HG02870 (cell line): Measurements from ENCODE around the gene LRP1-AS.

ENCODE experiments used
- ATAC-seq: cut with Tn5 transposase; IDR thresholded peaks from one replicate; pipeline ENCODE4 v1.9.1; 2021; ENCODE audit warnings: mild to moderate bottlenecking, moderate library complexity; ENCODE audit not compliant: unreplicated experiment

The LRP1-AS gene

DNA sequence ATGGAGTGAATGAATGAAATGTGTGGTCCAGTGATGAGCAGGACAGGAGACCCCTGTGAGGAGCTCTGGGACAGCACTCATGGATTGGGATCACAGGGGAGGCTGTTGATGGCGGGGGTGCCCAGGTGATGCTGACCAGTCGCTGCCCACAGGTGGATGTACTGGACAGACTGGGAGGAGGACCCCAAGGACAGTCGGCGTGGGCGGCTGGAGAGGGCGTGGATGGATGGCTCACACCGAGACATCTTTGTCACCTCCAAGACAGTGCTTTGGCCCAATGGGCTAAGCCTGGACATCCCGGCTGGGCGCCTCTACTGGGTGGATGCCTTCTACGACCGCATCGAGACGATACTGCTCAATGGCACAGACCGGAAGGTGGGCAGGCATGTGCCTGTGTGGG is 13.3 kb upstream of the LRP1-AS start:
- no peak for ATAC-seq

DNA sequence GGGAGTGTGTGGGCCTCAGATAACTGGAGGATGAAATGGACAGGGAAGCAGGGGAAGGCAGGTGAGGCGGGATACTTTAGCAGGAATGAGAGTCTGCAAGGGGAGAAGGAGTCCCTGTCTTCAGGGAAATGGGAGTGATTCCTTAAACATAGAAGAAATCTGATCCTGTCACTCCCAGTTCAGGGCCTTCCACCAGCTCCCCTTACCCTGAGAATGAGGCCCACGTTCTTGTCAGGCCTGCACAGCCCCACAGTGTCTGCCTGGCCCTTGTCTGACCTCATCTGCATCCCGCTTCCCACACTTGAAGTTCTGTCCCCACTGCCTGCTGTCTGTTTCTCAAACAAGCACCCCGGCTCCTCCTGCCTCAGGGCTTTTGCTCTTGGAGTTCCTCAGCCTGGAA is 12.6 kb upstream of the LRP1-AS start:
- no peak for ATAC-seq

DNA sequence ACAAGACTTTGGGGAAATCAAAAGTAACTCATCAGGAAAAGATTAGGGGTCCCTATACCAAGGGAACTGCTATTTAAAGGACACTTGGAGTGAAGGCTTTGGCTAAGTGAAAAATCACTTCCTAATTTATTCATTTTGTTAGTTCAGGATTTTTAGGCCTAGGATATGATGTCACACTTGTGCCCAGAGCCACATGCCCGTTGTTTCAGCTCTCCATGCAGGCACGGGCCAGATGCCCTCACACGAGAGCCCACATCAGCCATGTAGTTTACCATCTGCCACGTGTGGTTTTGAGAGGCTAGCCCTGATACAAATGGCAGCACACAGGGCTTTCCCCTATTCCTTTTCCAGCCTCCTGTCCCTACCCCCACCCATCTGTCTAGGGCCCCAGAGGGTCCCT is 11.9 kb upstream of the LRP1-AS start:
- ATAC-seq, result no peak

DNA sequence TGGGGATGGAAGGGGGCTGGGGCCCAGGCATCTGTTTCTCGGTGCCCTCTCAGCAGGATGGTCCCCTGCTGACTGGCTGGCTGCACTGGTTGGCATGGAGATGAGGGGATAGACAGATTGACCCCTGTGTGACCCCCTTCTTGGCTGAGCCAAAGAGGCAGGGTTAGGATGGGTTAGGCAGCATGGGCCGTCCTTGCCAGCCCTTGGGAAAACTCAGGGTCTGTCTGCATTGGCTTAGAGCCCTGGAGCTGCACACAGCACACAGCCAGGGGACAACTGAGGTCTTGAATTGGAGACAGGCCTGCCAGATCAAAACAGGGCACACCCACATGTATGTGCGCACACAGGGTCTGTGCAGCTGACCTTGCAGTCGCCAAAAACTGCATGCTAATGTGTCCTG is 11.2 kb upstream of the LRP1-AS start:
- ATAC-seq, result no peak

DNA sequence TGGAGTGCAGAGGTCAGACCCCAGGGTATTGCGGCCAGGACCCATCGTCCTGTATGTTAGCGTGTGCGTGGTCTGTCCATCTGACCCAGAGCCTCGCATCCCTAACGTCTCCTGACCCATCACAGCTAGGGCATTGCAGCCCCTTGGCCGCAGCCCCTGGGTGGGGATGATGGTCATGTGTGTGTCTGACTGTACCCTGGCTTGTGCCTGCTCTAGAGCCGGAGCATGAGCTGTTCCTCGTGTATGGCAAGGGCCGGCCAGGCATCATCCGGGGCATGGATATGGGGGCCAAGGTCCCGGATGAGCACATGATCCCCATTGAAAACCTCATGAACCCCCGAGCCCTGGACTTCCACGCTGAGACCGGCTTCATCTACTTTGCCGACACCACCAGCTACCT is 10.8 kb upstream of the LRP1-AS start:
- no peak for ATAC-seq

DNA sequence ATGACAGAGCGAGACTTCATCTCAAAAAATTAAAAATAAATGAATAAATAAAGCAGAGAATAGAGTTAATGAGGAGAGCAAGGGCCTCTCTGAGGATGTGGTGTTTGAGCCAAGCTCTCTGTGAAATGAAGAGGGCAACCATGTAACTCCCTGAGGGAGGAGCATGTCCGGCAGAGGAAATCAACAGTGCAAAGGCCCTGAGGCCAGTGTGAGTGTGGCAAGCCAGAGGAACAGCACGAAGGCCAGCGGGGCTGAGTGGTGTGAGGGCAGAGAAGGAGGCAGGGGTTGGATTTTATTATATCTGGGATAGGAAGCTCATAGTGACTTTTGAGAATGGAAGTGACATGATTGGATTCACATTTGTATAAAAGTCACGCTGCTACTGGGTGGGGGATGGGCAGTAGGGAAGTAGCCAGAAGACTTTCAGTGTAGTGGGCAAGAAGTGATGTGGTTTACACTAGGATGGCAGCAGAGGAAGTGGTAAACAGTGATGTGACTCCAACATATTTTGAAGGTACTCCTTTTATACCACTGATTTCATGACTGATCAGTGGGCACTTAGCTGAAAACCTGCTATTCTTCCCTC is 10.3 kb upstream of the LRP1-AS start:
- no peak for ATAC-seq

DNA sequence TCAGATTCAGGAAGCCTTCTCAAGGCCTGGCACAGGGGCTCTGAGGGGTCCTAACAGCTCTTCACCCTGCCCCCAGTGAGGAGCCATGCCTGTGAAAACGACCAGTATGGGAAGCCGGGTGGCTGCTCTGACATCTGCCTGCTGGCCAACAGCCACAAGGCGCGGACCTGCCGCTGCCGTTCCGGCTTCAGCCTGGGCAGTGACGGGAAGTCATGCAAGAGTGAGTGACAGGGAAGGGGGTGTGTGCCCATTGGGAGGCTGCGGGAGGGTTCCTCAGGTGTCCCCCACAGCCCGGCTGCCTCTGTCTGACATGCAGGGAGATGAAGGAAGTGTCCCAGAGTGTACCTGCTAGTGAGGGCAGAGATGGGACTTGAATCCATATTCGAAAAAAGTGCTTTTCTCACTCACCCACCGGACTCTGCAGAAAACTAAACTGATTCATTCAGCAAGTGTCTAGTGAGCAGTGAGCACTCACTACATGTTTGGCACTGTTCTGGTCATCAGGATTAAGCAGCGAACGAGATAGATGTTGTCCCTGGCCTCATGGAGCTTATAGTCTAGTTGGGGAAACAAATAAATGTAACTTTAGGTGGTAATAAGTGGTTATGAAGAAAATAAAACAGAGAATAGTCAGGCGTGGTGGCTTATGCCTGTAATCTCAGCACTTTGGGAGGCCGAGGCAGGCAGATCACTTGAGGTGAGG is 9.4 kb upstream of the LRP1-AS start:
- ATAC-seq, result no peak

DNA sequence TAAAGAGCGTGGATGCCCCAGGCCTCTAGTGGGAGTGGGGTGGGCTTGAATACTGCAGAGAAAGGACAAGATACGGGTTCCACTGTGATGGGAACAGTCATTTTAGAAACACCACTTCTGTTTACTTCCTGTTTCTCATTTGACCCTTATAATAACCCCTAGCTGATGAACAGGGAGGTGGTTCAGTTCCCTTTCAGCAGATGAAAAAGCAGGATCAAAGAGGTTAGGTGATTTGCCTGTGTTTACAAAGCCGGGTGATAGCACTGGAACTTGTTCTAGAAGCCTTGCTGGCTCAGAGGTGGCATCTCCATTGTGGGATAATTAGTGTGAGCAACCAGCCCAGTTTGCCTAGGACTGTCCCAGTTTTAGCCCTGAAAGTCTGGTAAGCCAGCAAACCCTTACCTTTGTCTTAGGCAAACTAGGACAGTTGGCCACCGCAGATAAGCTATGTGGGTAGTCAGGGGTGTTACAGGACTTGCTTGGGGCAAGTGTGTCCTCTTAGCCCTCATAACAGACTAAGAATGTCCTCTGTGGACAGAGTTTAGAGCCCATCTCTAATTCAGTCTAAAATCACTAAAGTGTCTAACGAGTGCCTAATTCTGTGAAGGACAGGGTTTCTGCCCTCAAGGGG is 7.5 kb upstream of the LRP1-AS start:
- no peak for ATAC-seq

DNA sequence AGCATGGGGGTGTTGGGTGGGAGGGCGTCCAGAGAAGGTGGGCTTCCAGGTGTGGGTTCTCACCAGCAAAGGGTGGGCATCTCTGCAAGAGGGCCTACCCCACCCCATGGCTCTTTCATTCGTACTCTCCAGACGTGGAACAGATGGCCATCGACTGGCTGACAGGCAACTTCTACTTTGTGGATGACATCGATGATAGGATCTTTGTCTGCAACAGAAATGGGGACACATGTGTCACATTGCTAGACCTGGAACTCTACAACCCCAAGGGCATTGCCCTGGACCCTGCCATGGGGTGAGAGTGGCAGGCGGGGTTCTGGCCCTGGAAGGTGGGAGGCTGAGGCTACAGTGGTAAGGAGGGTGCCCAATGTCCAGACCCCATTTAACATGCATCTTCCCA is 6.7 kb upstream of the LRP1-AS start:
- ATAC-seq, result no peak

DNA sequence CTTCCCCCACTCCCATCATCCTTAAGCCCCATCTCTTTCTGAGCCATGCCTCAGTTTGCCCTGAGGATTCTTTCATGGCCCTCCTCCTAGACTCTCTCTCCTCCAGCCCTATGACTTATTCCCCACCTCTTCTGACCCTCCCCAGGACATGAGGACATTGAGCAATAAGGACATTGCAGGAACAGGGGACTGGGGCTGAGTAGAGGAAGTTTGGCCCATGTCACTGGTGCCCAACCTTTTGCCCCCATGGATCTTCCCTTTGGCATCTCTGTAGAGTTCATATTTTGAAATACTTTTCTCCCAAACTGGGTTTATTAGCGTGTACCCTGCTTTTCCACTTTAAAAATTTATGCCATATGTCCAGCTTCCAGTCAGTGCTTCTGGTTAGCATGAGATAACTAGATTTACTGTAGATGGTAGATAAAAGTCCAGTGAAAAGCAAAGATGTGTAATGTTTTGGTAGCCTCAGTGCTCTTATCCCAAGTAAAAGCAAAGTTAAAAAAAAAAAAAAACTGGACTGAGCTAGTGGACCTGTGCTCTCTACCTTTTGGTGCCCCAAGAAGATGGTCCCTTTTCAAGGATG is 6.1 kb upstream of the LRP1-AS start:
- no peak for ATAC-seq

DNA sequence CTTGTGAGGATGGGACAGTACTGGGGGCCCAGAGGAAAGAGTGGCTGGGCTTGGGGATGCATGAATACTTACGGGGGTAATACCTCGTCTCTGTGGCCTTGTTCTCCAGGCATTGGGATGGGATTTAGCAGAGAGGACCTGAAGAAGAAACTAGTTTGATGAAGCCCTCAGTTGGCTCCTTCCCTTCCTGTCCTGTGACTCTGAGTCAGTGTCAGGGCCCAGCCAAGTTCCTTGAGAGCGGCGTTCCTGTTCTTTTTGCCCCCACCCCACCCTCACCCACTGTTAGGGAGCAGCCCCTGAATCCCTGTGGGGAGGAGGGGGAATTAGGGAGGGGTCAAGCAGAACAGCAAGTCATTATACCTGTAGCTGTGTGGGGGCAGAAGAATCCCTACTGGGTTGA is 5.2 kb upstream of the LRP1-AS start:
- no peak for ATAC-seq

DNA sequence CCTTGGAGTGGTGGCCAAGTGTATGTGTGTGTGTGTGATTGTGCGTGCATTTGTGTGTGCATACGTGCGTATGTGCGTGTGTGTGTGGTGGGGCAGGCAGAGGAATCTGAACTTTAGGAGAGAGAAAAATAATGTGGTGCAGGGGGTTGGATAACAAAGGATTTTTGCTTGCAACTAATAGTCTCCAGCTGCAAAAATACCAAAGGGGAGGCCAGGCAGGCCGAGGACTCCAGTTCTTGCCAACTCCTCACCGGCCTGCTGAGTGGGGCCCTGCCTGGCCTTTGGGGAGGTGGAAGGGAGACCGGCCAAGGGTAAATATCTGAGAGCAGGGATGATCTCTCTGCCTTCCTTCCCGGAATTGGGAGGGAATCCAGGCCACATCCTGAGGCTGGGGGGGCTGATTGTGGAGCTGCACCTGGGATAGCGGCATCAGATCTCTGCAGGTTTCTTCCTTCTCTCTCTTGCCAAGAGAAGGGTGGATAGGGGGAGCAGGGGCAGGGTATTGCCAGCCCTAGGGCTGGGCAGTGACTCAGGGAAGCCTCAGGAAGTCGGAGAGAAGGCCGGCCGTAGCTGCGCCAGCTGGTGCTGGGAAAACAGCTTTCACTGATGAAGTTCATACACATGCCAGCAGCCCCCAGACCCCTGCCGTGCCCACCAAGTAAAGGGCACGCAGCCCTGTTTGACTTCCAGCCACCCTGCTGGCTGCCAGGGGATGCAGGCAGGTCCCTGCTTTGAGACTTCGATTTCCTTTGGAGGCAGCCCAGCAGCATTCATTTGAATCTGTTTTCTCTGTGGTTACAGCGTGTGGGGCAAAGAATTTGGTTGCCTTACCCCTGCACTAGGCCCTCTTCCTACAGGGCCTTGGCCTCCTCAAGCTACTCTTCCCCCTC is 4.6 kb upstream of the LRP1-AS start:
- ATAC-seq, result no peak

DNA sequence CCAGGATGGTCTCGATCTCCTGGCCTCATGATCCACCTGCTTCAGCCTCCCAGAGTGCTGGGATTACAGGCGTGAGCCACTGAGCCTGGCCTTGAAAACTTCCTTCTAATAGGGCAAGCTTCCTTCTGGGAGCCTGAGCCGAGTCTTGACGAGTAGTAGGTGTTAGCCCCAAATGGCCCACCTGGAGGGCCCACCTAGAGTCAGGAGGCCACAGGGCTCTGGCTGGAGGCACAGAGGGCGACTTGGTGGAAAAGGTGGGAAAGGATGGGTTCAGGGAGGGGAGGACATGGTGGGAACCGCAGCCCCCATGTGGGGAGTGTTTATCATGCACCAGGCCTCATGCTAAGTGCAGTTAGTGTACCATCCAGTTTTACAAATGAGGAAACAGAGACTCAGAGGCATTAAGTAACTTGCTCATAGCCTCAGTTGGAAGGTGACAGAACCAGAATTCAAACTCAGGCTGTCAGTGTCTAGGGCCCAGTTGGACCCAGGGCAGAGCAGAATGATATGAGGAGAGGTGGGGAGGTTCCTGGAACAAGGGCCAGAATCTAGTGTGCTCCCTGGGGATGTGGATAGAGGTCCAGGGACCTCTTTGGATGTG is 3.1 kb upstream of the LRP1-AS start:
- no peak for ATAC-seq

DNA sequence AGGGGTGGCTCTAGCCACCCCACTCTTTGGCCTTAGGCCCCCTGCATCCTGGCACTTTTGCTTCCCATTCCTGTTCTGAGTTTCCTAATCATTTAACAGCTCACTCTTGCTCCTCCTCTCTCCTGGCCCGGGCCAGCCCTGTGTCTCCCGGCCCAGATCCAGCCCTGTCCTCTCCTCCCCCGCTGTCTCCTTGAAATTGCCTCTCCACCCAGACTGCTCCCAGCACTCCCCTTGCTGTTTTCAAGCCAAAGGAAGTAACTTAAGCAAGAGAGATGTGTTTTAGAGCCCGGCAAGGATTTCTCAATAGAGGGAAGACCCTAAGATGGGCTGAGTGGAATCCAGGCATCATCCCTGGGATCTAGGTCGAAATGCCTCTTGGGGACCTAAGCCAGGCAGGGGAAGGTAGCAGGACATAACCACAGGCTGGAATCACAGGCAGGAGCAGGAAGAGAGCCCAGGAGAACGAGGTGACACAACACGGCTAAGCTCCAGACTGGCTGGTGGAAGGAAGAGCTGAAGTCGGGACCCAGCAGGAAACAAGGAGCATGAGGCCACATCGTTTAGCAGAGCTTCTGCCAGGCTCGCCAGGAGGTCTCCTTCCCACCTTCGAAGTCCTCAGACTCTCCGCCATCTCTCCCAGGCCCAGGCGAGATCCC is 2.0 kb upstream of the LRP1-AS start:
- no peak for ATAC-seq

DNA sequence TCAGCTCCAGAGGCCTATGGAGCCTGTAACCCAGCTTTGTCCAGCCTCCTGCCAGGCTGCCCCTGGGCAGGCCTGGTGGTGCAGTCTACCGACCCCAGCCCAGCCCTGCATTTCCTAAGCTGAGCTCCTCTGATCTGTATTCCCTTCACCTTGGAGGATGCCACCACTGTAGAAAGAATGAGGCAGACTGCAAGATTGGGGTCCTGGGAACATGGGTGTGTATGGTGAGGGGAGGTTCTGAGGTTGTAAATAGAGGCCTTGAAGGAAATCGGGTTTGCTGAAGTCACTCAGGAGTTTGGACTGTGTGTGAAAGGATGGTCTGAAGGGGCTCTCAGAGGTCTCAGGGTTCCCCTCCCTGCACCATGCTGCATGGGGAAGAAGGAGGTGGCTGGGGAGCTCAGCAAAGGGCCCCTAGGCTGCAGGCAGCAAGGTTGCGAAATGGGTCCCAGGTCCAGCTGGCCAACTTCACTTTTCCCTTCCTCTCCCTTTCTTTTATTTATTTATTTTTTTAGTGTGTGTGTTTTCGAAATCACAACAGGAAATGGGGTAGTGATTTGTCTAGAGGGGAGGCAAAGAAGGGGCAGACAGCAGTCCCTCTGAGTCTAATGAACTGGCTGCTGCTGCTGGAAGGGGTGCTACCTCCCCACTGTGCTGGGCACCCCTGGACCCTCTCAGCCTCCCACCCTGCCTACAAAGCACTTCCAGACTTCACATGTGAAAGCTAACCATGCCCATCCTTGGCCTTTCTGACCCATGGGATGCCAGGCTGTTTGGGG is 1.2 kb upstream of the LRP1-AS start:
- no peak for ATAC-seq

DNA sequence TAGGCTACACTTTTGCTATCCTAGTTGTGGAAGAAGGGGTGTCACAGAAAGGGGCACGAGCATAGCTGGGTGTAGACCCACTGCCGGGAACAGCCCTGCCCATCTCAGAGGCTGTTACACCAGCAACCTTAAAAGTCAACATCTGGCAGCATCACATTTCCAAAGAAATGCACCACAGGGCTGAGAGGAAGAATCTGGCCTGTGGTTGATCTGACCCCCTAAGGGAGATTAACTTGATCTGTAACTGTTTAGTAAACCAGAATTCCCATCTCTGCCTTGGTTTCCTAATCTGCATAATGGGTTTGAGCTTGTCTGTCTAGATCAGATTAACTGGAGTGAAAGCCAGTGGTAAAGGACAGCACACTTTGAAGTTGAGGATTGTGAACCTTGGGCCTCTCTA is 1.3 kb downstream of the LRP1-AS start:
- no peak for ATAC-seq

DNA sequence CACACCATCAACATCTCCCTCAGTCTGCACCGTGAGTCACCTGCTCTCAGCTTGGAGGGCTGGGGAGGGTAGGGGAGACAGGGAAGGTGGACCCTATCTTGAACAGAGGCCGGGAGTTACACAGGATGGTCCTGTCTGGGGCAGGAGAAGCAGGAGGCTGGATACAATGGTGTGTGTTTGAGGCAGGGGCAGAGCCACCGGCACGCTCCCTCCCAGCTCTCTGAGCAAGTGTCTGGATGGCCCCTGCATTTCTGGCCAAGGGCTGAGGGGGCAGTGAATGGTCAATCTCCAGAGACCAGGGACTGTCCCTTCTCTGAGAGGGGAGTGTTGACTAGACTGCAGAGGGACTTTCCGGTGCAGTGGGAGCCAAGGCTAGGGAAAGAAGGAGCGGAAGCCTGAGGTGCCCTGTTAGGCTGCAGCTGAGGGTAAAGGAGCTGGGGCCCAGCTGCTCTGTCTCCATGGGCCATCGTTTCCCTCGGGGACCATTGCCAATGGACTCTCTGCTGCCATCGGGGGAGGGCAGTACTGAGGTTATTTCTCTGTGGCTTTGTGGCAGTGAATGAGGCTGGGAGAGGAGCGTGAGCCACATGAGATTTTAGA is 1.9 kb downstream of the LRP1-AS start:
- no peak for ATAC-seq

DNA sequence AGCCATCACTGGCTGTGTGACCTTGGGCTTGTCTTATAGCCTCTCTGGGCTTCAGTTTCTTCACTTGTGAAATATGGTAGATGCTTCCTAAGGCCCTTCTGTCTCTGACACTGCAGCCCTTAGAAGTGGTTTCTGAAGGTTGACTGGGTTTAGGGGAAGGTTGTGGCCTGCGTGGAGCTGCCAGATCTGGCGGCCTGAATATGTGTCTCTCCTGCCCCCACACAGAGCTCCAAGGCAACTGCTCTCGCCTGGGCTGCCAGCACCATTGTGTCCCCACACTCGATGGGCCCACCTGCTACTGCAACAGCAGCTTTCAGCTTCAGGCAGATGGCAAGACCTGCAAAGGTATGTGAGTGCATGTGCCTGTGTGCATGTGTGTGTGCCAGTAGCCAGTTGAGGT is 4.0 kb downstream of the LRP1-AS start:
- ATAC-seq, result no peak

DNA sequence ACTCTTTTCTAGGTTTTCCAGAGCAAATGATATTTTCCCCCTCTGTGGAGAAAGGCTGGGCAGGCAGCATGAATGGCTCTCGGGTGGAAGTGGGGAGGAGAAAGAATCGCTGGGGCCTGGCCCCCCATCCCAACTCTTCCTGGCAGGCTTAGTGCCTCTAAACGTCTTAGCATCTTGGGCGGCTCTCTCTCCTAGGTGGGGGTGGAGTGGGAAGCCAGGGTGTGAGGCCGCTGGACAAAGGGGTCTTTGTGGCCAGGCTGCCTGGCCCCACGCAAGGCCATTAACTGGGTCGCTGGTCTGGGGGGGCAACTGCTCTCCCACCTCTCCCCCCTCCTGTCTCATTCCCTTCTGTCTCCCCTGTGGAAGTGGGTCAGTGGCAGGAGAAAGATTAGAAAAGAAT is 4.7 kb downstream of the LRP1-AS start:
- ATAC-seq, result no peak
